ENCODE measurements around the gene GPC6. TPM values are rescaled to one million over a fixed set of nuclear protein-coding genes. Genes with fewer than 3 reads are reported as not detected.

The GPC6 gene
- total and polyA plus RNA-seq, 2 donors (not counting 3 experiments of a cell fraction or from before 2014, with no cell fraction given): 0.01 TPM; not detected in 1

DNA sequence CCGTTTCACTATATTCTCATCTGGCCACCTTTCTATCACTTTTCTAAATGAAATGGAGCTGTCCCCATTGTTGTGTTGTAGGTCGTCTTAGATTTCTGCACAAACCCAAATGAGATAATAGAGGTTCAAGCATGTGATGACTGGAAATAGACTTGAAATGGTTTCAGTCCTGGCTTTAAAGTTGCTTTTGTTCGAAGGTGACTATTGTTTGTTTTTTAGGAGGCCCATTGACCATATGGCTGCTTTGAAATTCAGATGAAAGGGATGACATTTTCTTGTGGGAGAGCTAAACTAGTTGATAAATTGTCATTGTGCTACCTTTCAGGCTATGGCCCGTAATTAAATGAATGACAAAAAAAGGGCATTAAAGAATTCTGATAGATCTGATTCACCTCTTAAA, 583.7 kb downstream of the GPC6 start:
- Histone ChIP-seq H3K79me2 (ENCODE audit: control insufficient read depth, insufficient read depth, low read length) (no peaks in the 10 kb centered on the region), H3K27ac (ENCODE audit: insufficient read depth, low read depth, low read length) (no peak overlapping the region), H2AFZ (ENCODE audit: low read depth, low read length) (no peak overlapping the region), H3K4me2 (ENCODE audit: insufficient read depth, low read length) (no peak overlapping the region), H3K4me1 (ENCODE audit: control insufficient read depth, extremely low read depth, insufficient read depth, low read length) (no peaks in the 10 kb centered on the region), H3K9me1 (replicated peaks; ENCODE audit: control insufficient read depth, extremely low read depth, insufficient read depth, low read length) (no peaks in the 10 kb centered on the region), H4K20me1 (replicated peaks; ENCODE audit: control insufficient read depth, extremely low read depth, insufficient read depth, low read length) (no peaks in the 10 kb centered on the region), H3K27me3 (ENCODE audit: control insufficient read depth in 2 of 2, insufficient read depth in 2 of 2, low read length in 2 of 2) (no peaks in the 10 kb centered on the region), H3K4me3 (replicated peaks in 1 of 3; ENCODE audit: insufficient read depth in 1 of 3, low read depth in 1 of 3, low read length in 3 of 3) (no peak overlapping the region), H3K9ac (replicated peaks; ENCODE audit: extremely low read depth, insufficient read depth, low read length) (no peak overlapping the region), H3K36me3 (ENCODE audit: control insufficient read depth in 2 of 2, extremely low read depth in 1 of 2, insufficient read depth in 2 of 2, low read length in 2 of 2) (no peaks in the 10 kb centered on the region), H3K9me3 (replicated peaks; ENCODE audit: control insufficient read depth, insufficient read depth, low read length) (no peaks in the 10 kb centered on the region)
- TF ChIP-seq GATA2 (IDR thresholded peaks at IDR 0.05; ENCODE audit: insufficient read depth, insufficient read length, low read depth, low read length) (no peak), FOS (IDR thresholded peaks at IDR 0.05; ENCODE audit: borderline replicate concordance, insufficient read depth, low read length) (no peak), POLR2AphosphoS5 (IDR thresholded peaks at IDR 0.05; ENCODE audit: insufficient read depth, low read depth, low read length) (no peak), JUN (IDR thresholded peaks at IDR 0.05; ENCODE audit: borderline replicate concordance, insufficient read depth, insufficient read length, low read depth) (no peak), MYC (IDR thresholded peaks at IDR 0.05; ENCODE audit: low read depth, low read length) (no peak)
- TF ChIP-seq, protein P1, sequence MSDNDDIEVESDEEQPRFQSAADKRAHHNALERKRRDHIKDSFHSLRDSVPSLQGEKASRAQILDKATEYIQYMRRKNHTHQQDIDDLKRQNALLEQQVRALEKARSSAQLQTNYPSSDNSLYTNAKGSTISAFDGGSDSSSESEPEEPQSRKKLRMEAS (IDR thresholded peaks at IDR 0.05; ENCODE audit: insufficient read depth, insufficient read length): no peak
- TF ChIP-seq, protein P2, sequence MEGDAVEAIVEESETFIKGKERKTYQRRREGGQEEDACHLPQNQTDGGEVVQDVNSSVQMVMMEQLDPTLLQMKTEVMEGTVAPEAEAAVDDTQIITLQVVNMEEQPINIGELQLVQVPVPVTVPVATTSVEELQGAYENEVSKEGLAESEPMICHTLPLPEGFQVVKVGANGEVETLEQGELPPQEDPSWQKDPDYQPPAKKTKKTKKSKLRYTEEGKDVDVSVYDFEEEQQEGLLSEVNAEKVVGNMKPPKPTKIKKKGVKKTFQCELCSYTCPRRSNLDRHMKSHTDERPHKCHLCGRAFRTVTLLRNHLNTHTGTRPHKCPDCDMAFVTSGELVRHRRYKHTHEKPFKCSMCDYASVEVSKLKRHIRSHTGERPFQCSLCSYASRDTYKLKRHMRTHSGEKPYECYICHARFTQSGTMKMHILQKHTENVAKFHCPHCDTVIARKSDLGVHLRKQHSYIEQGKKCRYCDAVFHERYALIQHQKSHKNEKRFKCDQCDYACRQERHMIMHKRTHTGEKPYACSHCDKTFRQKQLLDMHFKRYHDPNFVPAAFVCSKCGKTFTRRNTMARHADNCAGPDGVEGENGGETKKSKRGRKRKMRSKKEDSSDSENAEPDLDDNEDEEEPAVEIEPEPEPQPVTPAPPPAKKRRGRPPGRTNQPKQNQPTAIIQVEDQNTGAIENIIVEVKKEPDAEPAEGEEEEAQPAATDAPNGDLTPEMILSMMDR (IDR thresholded peaks at IDR 0.05; ENCODE audit: extremely low read depth in 1 of 2, insufficient read depth in 1 of 2, low read depth in 1 of 2, low read length in 2 of 2): no peak
- FAIRE-seq (no peak), DNase-seq (ENCODE audit: low read depth, low spot score) (no peak)
- ChIA-PET CTCF (interaction anchor here (0.9 kb wide), 1 partner anchor 14 kb away, joined by 3 read pairs; no protein-coding TSS in a partner anchor), POLR2A (no interaction called here)
- intact Hi-C loops (cut with micrococcal nuclease) (no loop called here), dilution Hi-C loops (cut with MboI; ENCODE audit: extremely low pct_ligation_motif_present, low sequenced_read_pairs) (no loop called here)
- no TSS peak for BruUV-seq (replicated peaks)

All from endothelial cell of umbilical vein (primary cell).